GM21515 (cell line): ENCODE results near the gene TEKT2.

Source experiments
- ATAC-seq: cut with Tn5 transposase; IDR thresholded peaks from one replicate; pipeline ENCODE4 v1.9.1; 2021; ENCODE audit not compliant: unreplicated experiment

The TEKT2 gene, protein sequence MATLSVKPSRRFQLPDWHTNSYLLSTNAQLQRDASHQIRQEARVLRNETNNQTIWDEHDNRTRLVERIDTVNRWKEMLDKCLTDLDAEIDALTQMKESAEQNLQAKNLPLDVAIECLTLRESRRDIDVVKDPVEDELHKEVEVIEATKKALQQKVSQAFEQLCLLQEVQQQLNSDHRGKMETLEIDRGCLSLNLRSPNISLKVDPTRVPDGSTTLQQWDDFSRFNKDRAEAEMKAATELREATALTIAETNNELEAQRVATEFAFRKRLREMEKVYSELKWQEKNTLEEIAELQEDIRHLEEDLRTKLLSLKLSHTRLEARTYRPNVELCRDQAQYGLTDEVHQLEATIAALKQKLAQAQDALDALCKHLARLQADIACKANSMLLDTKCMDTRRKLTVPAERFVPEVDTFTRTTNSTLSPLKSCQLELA

GRCh38 chr1:36083635-36084496 is at the start of gene TEKT2:
Gene TEKT2 (plus strand): TSS chr1:36084094. CDS start chr1:36084922, 828 bp downstream.
- ATAC-seq: no peak

- ATAC-seq: no peak
Measured at GRCh38 chr1:36034692-36035091, 49.2 kb upstream of the TEKT2 start.

DNA sequence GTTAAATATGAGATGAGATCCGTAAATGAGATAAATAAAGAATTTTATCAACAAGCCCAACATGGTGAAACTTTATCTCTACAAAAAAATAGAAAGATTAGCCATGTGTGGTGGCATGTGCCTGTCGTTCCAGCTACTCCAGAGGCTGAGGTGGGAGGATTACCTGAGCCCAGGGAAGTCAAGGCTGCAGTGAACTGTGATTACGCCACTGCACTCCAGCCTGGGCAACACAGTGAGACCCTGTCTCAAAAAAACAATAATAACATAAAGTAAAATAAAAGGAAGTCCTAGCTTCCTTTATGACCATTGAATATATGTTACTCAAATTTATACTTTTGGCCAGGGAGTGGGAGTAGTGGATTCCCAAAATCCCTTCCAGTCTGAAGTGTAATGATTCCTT is 48.7 kb upstream of the TEKT2 start:
- no peak for ATAC-seq

DNA sequence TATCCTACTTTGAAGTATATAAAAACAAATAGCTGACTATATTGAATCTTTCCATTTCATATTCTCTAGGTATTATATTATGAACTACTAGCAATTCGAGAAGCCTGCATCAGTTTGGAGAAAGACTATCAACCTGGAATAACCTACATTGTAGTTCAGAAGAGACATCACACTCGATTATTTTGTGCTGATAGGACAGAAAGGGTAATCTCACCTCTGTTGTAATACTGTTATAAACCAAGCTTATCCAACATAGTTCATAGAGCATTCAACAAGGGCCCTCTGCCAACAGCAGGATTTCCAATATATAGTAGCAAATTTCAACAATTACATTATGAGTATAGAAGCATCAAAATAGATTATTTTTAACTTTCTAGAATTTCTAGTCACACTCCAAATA is 43.7 kb upstream of the TEKT2 start:
- ATAC-seq: no peak

- no peak for ATAC-seq
Measured at GRCh38 chr1:36051821-36052220, 32.1 kb upstream of the TEKT2 start.

- ATAC-seq: no peak
Measured at GRCh38 chr1:36053978-36054377, 29.9 kb upstream of the TEKT2 start.

DNA sequence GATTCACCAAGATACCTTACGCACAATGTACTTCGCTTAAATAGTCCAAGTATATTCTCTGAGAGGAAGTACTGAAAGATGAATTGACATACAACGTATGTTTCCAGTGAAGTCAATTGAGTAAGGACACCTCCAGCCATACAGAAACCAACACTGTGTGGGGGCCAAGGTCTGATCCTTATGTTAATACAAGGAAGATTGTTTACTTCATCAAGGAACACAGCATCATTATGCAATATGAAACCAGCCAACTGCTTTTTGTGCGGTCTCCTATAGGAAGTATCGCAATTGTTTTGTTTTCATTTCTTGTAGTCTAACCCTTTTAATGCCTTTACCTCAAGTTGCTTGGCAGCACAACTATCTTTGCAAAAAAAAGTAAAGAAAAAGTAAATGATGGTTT is 28.2 kb upstream of the TEKT2 start:
- ATAC-seq: no peak

DNA sequence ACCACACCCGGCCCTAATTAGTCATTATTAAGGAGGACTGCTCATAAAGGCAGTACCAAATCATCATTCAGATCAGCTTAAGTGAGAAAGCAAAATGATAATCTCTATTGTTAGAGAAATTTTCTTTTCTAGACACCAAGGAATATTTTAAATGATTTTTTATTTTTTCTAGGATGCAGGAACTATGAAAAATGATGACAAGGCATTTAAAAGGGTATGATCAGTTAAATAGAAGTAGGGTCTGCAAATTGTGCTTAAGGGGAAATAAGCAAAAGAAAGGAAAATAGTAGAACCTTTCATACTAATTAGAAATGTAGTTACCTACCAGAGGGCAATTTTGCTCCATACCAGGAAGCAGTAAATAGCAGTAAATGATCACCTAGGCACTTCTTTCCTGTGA is 21.6 kb upstream of the TEKT2 start:
- no peak for ATAC-seq

- ATAC-seq: no peak
Measured at GRCh38 chr1:36067871-36068270, 16.0 kb upstream of the TEKT2 start.

DNA sequence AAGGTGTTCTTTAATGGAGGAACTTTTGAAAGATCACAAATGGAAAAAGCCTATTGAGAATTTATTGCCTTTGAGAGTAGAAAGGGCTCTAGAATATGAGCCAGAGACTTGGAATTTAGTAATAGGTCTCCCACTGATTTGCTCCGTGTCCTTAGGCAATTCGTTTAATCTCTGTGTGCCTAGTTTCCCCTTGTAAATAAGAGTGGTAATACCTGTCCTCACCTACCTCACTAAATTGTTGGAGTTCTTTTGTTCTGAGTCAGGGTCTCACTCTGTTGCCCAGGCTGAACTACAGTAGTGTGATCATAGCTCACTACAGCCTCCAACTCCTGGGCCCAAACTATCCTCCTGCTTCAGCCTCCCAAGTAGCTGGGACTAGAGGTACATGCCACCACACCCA is 15.0 kb upstream of the TEKT2 start:
- ATAC-seq: no peak

DNA sequence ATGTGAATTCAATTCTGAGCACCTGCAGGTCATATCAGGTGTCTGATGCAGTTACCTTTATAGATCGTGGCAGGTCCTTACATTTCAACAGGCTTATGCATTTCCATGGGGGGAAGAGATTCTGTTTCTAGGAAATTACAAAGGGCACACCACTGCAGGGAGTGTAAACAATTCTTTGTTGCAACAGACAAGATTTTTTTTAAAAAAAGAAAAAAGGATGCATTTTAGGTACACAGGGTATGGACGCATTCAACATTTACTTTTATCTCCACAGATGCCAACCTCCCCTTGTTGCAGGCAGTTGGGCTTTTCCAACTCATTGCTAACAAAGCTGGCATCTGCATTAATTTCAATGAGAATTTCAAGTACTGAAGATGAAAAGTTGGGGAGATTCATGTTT is 13.5 kb upstream of the TEKT2 start:
- ATAC-seq: no peak

GRCh38 chr1:36076979-36077573 is 6.8 kb upstream of the TEKT2 start:
- no peak for ATAC-seq

DNA sequence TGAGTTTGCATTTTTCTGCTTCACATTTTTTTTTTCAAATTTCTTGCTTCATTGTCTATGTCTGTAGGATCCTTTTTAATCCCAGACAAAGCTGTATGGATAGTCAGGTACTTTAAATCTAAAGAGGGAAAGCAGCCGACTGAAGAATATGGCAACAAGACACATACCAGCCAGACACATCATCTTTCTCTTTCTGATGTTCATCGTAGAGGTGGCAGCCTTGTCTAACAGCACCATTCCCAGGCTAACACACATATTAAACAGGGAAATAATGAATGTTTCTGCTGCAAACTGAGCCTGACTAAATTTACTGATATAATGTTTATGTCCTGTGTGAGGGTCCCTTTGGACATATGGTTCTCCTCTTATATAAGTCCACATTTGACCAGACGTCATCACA is 3.7 kb upstream of the TEKT2 start:
- no peak for ATAC-seq

DNA sequence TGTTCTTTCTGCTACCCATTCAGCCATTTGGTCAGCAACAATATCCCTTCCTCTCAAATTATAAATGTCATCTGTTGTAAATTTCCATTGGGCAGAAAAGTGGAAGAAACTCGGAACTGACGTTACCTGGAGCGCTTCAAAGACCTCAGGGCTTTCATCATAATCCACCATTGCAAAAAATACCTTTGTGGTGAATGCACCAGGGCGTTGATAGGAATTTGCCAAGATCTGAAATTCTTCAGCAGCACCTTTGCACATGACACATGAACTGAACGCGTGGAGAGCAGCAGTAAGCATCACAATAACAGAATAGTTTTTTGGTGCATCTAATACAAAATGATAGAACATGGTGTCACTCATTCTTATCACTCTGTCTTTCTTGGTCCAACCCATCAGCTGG is 3.1 kb upstream of the TEKT2 start:
- no peak for ATAC-seq

GRCh38 chr1:36081926-36082485 is 1.9 kb upstream of the TEKT2 start:
- no peak for ATAC-seq

- no peak for ATAC-seq
Measured at GRCh38 chr1:36083219-36083618, 675 bp upstream of the TEKT2 start.

DNA sequence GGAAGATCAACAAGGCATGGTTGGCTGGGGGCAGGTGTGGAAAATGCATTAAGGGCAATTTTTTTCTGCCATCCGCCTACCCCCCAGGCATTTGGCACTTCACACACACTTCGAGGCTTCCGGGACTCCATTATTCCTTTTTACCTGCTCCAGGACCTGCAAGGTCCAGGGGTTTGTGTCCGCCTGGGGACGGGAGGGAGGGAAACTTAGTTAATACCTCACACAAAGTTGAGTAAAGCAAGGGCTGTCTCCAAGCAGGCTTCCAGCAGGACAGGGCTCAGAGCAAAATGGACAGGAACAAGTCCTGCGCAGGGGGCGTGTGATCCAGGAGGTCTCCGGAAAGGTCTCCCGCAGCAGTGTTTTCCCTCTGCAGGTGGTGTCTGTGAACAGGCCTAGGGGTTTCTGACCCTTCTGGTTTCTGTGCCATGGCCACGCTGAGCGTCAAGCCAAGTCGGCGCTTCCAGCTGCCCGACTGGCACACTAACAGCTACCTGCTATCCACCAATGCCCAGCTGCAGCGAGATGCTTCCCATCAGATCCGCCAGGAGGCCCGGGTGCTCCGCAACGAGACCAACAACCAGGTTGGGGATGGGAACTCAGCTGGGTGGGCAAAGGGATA is 712 bp downstream of the TEKT2 start:
- ATAC-seq: no peak

- no peak for ATAC-seq
Measured at GRCh38 chr1:36085126-36085525, 1.2 kb downstream of the TEKT2 start.

GRCh38 chr1:36085686-36086526 is 2.0 kb downstream of the TEKT2 start:
- no peak for ATAC-seq
